ENCODE measurements around the gene ZBTB40. TPM values are rescaled to one million over a fixed set of nuclear protein-coding genes. Genes with fewer than 3 reads are reported as not detected.

ZBTB40 gene
- total RNA-seq, 1 experiment from 2014 or later = 19.5 TPM

DNA sequence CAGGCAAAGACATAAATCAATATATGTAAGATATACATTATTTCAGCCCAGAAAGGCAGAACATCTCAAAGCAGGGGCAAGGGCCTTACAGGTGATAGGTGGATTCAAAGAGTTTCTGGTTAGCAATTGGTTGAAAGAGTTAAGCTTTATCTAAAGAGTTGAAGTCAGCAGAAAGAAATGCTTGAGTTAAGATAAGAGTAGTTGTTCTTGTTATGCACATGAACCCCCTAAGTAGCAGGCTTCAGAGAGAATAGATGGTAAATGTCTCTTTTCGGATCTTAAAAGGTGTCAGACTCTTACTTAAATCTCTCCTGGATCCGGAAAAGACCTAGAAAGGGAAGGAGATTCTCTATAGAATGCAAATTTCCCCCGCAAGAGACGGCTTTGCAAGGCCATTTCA lies 8.3 kb upstream of the ZBTB40 start:
- Histone ChIP-seq H3K4me3 (replicated peaks in 1 of 2; ENCODE audit: low read depth in 1 of 2, low read length in 2 of 2) (no peak overlapping the region), H3K27me3 (ENCODE audit: insufficient read depth, low read length) (no peaks in the 10 kb centered on the region), H3K4me2 (ENCODE audit: low read length) (no peak overlapping the region), H3K9me3 (ENCODE audit: control insufficient read depth in 1 of 2, insufficient read depth in 1 of 2, low read depth in 1 of 2, low read length in 2 of 2) (peaks cover 8 to 11% of the 10 kb centered on the region in 2 experiments; a peak in 2 of 4 replicates), H3K36me3 (ENCODE audit: control insufficient read depth in 1 of 2, insufficient read depth in 2 of 2, low read length in 2 of 2) (no peaks in the 10 kb centered on the region), H2AFZ (ENCODE audit: low read depth, low read length, poor library complexity, severe bottlenecking) (no peak overlapping the region), H3K9ac (ENCODE audit: low read length) (no peak overlapping the region), H3K27ac (ENCODE audit: low read depth, low read length) (no peak overlapping the region), H3K79me2 (ENCODE audit: insufficient read depth, low read length) (no peaks in the 10 kb centered on the region), H3K9me2 (ENCODE audit: insufficient read depth) (no peaks in the 10 kb centered on the region), H4K20me1 (ENCODE audit: insufficient read depth) (no peaks in the 10 kb centered on the region), H3K4me1 (ENCODE audit: control insufficient read depth in 1 of 2, insufficient read depth in 2 of 2, low read length in 2 of 2) (peaks cover 3 to 12% of the 10 kb centered on the region in 2 experiments; a peak in 3 of 4 replicates)
- ChIA-PET CTCF (no interaction called here), POLR2A (no interaction called here), RAD21 (ENCODE audit: low non-redundant PET in 1 of 2, low total read pairs in 2 of 2, uncharacterized antibody in 2 of 2, unreplicated experiment in 2 of 2) (no interaction called here)
- ATAC-seq = no peak
- no TSS peak for BruUV-seq (replicated peaks)
- TF ChIP-seq, protein P1, sequence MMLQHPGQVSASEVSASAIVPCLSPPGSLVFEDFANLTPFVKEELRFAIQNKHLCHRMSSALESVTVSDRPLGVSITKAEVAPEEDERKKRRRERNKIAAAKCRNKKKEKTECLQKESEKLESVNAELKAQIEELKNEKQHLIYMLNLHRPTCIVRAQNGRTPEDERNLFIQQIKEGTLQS (IDR thresholded peaks at IDR 0.05) = no peak
- TF ChIP-seq ELF1 (IDR thresholded peaks at IDR 0.05; ENCODE audit: borderline replicate concordance, low read depth) = no peak
- TF ChIP-seq EZH2phosphoT487 (IDR thresholded peaks at IDR 0.05; ENCODE audit: borderline replicate concordance) = no peak
- TF ChIP-seq, protein P2, sequence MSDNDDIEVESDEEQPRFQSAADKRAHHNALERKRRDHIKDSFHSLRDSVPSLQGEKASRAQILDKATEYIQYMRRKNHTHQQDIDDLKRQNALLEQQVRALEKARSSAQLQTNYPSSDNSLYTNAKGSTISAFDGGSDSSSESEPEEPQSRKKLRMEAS (IDR thresholded peaks at IDR 0.05) = no peak
- no peak for TF ChIP-seq SIN3A (IDR thresholded peaks at IDR 0.05; ENCODE audit: low read depth)
- TF ChIP-seq EZH2 (IDR thresholded peaks at IDR 0.05) = no peak
- no peak for TF ChIP-seq FOSL1 (IDR thresholded peaks at IDR 0.05; ENCODE audit: low read depth)
- TF ChIP-seq SRF (IDR thresholded peaks at IDR 0.05; ENCODE audit: low read depth) = no peak
- TF ChIP-seq TCF7L2 (IDR thresholded peaks at IDR 0.05; ENCODE audit: borderline replicate concordance, extremely low read depth, insufficient read depth, insufficient read length) = no peak
- TF ChIP-seq ZNF274 (IDR thresholded peaks at IDR 0.05; ENCODE audit: low read depth, low read length) = no peak
- TF ChIP-seq, protein P3, sequence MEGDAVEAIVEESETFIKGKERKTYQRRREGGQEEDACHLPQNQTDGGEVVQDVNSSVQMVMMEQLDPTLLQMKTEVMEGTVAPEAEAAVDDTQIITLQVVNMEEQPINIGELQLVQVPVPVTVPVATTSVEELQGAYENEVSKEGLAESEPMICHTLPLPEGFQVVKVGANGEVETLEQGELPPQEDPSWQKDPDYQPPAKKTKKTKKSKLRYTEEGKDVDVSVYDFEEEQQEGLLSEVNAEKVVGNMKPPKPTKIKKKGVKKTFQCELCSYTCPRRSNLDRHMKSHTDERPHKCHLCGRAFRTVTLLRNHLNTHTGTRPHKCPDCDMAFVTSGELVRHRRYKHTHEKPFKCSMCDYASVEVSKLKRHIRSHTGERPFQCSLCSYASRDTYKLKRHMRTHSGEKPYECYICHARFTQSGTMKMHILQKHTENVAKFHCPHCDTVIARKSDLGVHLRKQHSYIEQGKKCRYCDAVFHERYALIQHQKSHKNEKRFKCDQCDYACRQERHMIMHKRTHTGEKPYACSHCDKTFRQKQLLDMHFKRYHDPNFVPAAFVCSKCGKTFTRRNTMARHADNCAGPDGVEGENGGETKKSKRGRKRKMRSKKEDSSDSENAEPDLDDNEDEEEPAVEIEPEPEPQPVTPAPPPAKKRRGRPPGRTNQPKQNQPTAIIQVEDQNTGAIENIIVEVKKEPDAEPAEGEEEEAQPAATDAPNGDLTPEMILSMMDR (IDR thresholded peaks at IDR 0.05 in 2 of 3, conservative IDR thresholded peaks at IDR 0.05 in 1 of 3; ENCODE audit: borderline replicate concordance in 1 of 3, insufficient read depth in 1 of 3, low read depth in 2 of 3, low read length in 2 of 3) = no peak
- TF ChIP-seq POLR2A (IDR thresholded peaks at IDR 0.05; ENCODE audit: borderline replicate concordance, extremely low read depth, insufficient read depth, insufficient read length) = no peak
- TF ChIP-seq CBX3 (IDR thresholded peaks at IDR 0.05; ENCODE audit: low read depth) = no peak
- no peak for TF ChIP-seq RAD21 (IDR thresholded peaks at IDR 0.05; ENCODE audit: low read depth)
- TF ChIP-seq SP1 (IDR thresholded peaks at IDR 0.05; ENCODE audit: low read depth) = no peak
- TF ChIP-seq, protein P4, sequence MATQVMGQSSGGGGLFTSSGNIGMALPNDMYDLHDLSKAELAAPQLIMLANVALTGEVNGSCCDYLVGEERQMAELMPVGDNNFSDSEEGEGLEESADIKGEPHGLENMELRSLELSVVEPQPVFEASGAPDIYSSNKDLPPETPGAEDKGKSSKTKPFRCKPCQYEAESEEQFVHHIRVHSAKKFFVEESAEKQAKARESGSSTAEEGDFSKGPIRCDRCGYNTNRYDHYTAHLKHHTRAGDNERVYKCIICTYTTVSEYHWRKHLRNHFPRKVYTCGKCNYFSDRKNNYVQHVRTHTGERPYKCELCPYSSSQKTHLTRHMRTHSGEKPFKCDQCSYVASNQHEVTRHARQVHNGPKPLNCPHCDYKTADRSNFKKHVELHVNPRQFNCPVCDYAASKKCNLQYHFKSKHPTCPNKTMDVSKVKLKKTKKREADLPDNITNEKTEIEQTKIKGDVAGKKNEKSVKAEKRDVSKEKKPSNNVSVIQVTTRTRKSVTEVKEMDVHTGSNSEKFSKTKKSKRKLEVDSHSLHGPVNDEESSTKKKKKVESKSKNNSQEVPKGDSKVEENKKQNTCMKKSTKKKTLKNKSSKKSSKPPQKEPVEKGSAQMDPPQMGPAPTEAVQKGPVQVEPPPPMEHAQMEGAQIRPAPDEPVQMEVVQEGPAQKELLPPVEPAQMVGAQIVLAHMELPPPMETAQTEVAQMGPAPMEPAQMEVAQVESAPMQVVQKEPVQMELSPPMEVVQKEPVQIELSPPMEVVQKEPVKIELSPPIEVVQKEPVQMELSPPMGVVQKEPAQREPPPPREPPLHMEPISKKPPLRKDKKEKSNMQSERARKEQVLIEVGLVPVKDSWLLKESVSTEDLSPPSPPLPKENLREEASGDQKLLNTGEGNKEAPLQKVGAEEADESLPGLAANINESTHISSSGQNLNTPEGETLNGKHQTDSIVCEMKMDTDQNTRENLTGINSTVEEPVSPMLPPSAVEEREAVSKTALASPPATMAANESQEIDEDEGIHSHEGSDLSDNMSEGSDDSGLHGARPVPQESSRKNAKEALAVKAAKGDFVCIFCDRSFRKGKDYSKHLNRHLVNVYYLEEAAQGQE (IDR thresholded peaks at IDR 0.05; ENCODE audit: low read depth) = no peak
- intact Hi-C loops (cut with micrococcal nuclease) = no loop called here
- DNase-seq (ENCODE audit: low read depth, low spot score) = no peak

Measured in HCT116 (cell line).